GM18499 (cell line): ENCODE data around the gene KCNN4.
"Not testable (repeated sequence)": the region's sequence is repeated elsewhere in the genome, so short reads cannot be mapped to it uniquely, and the experiment has no call there.

Experiments used
- ATAC-seq: cut with Tn5 transposase; IDR thresholded peaks from one replicate; pipeline ENCODE4 v1.9.1; 2021; ENCODE audit warnings: moderate number of reproducible peaks; ENCODE audit not compliant: insufficient read depth, unreplicated experiment

Gene KCNN4

DNA sequence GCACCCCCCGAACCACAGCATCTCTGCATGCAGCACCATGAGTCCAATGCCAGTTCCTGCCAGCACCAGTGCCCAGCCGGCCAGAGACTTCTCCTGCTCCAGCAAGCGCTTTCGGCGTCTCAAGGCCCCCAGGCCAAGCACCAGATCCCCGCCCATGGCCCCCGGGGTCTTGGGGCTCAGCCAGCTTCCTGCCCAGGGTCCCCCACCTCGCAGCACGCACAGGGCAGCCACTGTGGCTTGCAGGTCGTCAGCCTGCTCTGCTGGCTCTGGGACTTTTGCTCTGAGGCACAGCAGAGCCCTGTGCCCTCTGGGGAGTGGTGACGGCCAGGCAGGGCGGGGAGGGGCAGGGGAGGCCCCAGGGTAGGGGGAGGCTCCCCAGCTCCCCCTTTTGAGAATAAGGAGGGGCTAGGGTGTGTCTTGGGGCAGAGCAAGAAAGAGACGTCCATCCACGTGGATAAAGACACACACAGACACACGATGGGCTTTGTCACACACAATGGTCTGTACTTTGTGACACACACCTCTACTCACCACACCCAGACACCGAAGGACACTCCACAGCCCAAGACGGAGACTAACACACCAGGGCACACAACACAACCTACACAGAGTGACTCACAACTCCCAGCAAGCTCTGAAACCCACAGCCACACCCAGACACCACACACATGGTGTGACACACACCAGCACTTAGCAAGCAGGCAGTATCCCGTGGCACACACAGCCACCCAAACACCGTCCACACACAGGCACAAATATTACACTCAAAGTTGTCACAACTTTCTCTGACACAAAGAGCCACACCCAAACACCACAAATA is at the start of gene KCNN4:
Gene KCNN4, minus strand, starts transcription at position 268 of the 820 bp plus-strand sequence. Its CDS starts 112 bp downstream, at position 156.
- ATAC-seq: no peak

DNA sequence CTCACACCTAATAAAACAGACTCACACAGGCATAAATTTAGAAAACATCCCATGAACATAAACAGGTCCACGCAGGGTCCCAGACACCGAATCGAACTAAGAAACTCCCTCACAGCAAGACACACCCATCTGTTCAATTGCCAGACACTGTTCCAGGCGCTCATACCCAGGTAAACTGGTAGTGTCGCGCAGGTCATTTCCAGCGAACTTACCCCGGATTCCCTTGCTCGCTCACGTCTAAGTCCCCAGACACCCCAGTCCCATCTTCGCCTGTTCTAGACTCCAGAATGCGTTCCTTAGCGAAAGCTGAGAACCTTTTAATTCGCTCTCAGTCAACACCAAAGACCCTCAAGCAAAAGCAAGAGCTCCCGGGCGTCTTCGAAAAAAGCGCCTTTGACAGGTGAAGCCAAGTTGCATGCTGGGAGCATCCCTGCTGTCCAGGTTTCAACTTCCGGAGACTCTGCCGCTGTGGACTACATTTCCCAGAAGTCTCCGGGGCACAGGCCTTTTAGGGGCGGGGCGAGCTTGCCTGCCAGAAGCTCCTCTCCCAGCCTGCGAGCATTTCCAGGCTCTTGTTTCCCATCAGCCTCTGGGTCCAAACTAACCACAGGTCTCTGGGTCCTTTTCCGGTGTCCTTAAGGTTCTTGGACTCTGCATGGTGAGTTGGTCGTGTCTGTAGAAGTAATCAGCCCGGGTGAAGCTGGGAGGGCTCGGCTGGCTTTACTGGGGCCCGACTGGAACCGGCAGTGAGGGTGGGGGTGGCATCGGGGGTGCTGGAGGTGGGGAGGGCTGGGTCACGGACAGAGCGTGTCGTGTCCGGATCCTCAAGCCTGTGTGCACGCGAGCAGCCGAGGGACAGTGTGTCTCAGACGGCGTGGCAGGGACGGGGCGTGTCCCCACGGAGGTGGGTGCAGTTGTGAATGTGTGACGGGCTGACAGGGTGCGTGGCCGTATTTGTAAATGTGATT is 46.3 kb upstream of the KCNN4 start, which contains the start of gene ZNF283:
Gene ZNF283, plus strand, starts transcription at position 535 of the 968 bp plus-strand sequence. CDS start 6,184 bp downstream, outside the sequence.
- no peak for ATAC-seq

DNA sequence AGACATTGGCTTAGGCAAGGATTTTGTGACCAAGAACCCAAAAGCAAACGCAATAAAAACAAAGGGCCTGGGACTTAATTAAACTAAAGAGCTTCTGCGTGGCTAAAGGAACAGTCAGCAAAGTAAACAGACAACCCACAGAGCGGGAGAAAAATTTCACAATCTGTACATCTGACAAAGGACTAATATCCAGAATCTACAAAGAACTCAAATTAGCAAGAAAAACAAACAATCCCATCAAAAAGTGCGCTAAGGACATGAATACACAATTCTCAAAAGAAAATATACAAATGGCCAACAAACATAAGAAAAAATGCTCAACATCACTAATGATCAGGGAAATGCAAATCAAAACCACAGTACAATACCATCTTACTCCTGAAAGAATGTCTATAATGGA is 43.8 kb upstream of the KCNN4 start:
- ATAC-seq: not testable (repeated sequence)

DNA sequence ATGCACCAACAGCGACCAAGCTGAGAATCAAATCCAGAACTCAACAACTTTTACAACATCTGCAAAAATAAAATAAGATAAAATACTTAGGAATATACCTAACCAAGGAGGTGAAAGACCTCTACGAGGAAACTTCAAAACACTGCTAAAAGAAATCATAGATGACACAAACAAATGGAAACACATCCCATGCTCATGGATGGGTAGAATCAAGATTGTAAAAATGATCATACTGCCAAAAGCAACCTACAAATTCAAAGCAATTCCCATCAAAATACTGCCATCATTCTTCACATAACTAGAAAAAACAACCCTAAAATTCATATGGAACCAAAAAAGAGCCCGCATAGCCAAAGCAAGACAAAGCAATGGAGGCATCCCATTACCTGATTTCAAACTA is 43.1 kb upstream of the KCNN4 start:
- not testable (repeated sequence) for ATAC-seq

DNA sequence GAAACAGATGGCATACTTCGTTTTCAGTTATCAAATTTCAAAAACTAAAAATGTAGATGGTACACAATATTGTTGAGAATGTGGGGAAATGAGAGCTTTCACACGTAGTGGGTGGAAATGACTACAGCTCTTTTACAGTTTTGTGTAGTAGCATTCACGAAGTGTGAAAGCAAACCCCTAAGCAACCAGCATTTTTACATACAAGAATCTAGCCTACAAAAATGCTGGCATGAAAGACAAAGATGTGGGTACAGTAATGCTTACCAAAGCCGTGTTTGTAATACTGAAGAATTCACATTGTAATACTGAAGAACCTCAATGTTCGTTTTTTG is 40.1 kb upstream of the KCNN4 start:
- ATAC-seq: no peak

DNA sequence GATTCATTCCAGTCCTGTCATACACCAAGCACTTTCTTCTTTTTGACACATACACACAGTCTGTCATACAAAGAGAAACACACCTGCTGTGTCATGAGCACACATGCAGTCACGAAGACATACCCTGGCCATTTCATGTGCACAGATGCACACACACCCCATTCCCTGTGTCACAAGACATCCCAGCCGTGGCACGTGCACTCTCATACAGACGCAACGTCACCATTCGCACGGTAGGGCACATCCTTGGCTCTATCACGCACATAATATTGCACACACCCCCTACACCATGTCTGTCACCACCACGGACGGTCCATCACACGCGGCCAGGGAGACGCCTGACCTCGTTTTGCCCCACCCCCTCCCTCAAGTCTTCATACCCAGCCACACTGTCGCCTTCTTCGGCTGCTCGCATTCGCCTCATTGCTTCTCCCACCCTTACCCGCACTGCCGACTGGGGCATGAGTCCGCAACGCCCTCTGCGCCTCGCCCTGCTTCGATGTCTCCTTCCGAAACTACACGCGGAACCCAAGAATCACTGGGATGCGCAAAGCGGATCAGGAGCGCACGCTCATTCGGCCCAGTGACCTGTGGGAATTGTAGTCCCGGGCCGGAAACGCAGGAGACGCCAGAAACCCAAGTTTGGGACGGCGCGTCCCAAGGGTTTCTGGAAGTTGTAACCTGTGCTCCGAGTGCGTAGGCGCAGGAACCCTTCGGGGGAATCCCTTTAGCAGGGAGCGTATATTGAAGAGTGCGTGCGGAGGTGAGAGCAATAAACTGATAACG is 39.5 kb upstream of the KCNN4 start:
- no peak for ATAC-seq

DNA sequence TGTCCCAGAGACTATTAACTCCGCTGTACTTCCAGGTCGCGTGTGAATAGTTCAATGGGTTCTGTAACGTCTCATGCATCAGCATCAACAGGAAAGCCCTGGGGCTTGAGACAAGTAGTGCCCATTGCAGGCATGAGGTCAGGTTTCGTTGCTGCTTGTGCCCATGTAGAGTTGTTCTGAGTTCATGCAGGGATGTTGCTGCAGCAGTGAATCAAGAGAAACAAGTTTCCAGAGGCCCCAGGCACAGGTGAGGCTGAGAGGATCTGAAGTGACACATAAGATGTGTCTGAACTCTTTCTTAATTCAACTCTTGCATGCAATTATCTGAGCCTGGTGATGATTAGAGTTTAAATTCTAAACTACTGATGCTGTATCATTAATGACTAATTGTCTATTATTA is 37.7 kb upstream of the KCNN4 start:
- no peak for ATAC-seq

DNA sequence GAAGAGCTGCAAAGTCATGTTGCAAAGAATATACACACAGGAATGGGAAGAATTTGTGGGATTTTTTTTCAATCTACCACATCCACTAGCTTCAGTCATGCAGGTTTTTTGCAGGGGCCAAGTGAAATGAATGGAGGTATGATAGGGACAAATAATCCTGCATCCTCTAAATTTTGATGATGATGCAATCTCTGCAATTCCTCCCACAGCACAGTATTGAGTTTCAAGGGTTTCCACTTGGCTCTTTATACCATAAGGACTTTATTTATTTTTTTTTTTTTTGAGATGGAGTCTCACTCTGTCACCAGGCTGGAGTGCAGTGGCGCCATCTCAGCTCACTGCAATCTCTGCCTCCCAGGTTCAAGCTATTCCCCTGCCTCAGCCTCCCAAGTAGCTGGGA is 36.7 kb upstream of the KCNN4 start:
- ATAC-seq: not testable (repeated sequence)

DNA sequence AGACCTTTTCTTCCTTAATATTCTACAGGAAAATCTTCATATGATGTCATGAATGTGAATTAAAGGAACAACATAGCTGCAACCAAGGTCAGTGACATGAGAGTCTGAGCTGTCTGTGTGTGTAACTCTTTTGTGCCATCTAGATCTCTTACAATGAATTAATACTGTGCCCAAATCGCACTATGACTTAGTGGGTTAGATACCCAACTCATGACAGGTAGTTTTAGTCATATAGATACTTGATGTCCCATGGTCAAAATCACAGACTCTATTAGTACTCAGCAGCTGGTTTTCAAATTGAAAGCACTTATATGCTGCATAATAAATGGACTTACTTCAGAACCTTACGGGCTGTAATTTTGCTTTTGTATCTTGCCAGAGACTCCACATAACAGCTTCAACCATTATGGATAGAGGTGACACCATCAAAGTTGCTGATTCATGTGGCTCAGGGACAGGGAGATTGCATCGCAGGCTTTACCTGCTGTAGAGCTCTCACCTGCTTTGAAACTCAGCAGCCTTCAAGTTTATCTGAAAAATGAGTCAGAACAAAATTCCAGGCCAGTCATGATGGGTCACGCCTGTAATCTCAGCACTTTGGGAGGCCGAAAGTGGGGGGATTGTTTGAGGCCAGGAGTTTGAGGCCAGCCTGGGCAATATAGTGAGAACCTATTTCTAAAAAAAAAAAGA is 34.0 kb upstream of the KCNN4 start:
- ATAC-seq: no peak

DNA sequence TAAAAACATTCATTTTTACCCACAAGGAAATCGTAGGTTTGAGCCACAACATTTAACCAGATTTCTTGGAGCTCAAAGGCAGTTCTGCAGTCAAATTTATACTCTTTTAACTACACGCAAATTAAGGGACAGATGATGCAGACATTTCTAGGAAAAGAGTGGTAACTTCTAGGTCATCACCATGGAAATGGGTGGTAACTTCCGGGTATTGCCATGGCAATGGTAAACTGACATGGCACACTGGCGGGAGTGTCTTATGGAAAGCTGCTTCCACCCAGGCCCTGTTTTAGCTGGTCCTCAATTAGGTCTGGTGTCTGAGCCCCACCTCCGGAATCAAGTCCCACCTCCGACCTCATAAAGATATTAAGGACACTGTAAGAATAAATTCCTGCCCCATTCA is 31.9 kb upstream of the KCNN4 start:
- ATAC-seq: no peak

DNA sequence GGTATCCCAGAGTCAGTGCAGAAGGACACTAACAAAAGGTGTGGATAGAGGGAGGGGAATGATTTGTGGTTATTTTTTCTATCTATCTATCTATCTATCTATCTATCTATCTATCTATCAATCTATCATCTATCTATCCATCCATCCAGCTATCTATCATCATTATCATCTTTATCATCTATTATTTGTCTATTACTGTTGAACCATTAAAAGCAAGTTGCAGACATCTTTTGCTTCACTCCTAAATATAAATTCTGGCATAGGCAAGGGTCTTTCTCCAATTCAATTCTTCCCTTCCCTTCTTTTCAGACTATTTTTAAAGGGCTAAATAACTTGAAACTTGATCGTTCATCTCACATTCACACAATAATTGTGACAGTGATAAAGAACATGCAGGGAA is 31.5 kb upstream of the KCNN4 start:
- no peak for ATAC-seq

DNA sequence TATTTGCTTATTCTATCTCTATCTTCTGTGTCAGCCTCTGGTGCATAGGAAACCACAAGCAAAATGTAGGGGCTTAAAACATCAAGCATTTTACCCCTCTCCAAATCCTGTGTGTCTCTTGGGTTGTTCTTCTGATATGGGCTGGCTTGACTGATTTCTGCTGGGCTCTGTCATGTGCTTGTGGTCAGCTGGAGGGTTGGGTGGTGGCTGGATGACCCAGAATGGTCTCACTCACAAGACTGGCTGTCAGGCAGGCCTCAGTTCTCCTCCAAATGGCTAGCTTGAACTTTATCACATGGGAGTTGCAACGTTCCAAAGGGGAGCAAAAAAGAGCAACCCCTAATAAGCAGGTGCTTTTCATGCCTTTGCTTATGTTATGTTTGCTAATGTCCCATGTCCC is 31.1 kb upstream of the KCNN4 start:
- ATAC-seq: no peak

DNA sequence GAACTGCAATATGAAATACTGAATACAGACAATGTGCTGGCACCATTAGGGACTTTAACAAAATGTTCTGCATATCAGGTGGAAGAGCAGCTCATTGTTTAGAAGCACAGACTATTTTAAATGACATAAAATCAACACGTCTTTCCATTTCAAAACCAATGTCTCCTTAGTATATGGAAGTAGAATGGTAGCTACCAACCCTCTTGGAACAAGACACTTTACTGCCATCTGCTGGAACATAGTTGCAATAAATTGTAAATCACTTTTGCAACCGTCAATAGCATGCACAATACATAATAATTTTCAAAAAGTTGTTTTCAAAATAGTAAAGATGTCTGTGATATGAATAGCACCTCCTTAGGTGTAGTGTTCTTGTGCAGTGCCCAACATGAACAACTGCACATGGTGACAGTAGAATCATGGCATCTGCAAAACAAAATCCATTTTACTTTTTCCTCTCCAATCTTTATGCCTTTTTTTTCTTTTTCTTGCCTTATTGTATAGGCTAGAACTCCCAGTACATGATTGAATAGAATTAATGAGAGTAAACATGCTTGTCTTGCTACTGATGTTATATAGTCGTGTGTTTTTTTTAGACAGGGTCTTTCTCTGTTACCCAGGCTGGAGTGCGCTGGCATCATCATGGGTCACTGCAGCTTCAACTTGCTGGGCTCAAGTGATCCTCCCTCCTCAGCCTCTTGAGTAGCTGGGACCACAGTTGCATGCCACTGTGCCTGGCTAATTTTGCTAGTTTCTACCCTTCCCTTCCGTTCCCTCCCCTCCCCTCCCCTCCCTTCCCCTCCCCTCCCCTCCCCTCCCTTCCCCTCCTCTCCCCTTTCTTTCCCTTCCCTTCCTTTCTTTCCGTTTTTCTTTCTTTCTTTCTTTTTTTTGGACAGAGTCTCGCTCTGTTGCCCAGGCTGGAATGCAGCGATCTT is 29.3 kb upstream of the KCNN4 start:
- ATAC-seq: no peak

DNA sequence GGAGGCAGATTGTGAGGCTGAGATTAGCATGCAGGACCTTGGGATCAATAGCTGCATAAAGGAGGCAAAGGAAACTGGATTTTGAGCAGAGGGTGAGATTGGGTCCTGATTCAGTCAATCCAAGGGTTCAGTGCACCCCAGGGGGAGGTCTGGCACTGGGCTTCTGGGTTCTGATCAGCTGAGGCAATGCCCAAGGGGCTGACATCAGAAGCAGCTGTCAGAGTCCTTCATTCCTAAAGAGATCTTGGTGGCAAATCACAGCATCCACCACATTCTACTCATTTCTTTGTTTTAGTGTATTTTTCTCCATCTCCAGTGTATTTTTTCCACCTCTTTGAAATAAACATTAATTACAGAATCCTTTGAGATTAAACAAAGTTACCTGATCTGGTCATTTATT is 26.9 kb upstream of the KCNN4 start:
- ATAC-seq: no peak

DNA sequence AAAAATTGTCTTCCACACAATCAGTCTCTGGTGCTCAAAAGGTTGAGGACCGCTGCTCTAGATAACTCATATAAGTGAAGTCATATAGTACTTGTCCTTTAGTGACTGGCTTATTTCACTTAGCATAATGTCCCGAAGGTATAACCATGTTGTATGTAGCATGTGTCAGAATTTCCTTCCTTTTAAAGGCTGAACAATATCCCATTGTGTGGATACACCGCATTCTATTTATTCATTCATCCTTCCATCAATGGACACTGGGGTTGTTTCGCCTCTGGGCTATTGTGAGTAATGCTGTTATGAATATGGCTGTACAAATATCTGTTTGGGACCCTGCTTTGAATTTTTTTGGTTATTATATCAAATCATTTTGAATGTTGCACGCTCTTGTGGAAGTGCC is 26.1 kb upstream of the KCNN4 start:
- no peak for ATAC-seq

DNA sequence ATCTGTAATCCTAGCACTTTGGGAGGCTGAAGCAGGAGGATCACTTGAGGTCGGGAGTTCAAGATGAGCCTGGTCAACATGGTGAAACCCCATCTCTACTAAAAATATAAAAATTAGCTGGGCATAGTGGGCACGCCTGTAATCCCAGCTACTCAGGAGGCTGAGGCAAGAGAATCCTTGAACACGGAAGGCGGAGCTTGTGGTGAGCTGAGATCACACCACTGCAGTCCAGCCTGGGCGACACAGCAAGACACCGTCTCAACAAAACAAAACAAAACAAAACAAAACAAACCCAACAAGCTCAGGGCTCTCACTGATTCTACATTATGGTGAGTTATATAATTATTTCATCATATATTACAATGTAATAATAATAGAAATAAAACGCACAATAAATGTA is 25.6 kb upstream of the KCNN4 start:
- ATAC-seq: not testable (repeated sequence)

DNA sequence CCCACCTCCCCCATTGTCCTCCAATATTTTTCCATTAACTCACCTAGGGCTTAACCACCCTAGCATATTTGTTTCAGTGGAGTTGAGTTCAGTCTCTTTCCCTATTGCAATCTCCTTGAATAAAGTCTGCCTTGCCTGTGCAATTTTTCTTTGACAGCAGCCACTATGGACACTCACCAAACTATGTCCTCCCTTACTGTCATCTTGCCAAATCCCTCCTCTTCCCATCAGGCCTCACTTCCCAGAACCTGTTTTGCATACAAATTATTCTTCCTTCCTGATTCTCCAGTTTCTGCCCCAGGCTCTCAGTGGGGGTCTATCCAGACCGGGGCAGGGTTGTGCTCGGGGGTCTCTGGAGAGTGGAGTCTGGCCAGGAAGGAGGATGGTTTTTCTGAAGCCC is 23.7 kb upstream of the KCNN4 start:
- no peak for ATAC-seq

DNA sequence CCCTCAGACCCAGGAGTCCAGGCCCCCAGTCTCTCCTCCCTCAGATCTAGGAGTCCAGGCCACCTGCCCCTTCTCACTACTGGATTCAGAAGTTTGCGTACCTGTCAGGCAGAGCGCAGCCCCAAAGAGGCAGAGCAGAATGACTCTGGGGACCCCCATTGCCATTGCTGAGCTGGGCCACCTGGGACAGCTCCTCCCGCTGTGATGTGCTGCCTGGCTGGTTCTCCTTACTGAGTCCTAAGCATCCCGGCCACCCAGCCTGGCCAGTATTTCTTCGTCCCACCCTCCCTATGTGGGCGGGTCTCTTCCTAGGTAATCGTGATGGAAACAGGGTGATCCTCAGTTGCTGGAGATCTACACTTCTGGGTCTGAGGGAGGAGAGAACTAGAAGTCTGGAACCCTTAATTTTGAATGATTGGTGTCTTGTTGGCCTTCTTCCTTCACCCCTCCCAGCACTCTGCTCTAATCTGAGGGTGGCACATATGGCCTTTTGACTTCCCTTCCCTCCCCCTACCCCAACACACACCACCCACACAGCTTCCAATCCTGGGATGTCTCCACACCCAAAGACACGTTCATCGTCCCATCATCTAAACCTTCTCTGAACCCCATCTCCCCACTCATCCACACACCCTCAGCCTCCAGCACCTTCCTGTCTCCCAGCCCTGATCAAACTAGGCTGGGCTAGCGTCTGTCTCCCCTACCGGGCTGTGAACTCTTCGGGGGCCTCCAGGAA is 21.6 kb upstream of the KCNN4 start, which contains the start of gene LYPD5:
Gene LYPD5, minus strand, starts transcription at position 232 of the 736 bp plus-strand sequence. Its CDS starts 67 bp downstream, at position 165.
- no peak for ATAC-seq
